ENCODE measurements around the gene NDUFA6.

The NDUFA6 gene

GRCh38 chr22:42070517-42071422 is 19.8 kb downstream of the NDUFA6 start, which contains the start of gene NAGA:
NAGA (minus strand) TSS chr22:42070812; CDS start chr22:42070297, 515 bp downstream.
- peak; percentile 84 to 95 (median 85) for DNase-seq (ENCODE audit: low read depth in 3 of 3)

GRCh38 chr22:42069801-42070516 is 20.6 kb downstream of the NDUFA6 start:
- no peak for DNase-seq (ENCODE audit: low read depth in 3 of 3)

DNA sequence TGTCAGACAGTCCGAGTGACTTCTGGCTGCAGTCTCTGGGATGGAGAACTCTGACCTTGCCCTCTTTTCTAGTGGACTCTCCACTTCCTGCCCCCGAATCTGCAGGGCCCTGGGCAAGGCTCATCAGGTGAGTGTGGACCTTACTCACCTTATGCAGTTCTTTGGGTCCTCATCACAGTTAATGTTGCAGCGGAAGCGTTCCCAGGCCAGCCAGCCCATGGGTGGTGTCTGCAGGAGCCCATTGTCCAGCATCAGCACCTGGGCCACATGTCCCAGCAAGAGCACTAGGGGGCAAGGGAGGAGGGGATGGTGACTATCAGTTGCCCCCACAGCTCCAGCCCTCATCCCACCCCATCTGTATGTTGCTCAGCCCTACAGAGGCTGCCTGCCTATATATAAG is 22.3 kb downstream of the NDUFA6 start:
- no peak for DNase-seq (ENCODE audit: low read depth in 3 of 3)

DNA sequence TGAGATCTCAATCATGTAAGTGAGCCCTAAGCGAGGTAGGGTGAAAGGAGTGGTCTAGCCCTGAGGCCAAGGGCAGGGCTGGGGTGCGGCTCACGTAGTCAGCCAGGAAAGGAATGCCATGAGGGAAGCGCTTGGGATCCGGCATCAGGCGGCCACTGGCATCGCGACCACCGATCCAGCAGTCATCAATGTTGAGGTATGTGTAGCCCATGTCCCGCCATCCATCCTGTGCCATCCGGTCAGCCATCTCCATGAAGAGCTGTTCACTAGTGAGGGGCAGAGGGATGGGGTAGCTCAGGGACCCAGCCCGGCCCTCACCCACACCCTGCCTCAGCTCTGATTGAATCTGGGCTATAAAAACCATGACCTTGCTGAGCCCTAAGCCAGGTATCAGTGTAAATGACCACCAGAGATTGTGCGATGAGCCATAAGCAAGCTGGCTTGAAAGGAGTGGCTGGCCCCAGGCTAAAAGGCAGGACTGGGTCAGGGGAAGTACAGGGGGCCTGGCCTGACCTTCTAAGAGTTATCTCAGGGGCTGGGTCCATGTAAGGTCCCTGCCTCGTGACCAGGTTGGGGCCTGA is 22.8 kb downstream of the NDUFA6 start:
- DNase-seq (ENCODE audit: low read depth in 3 of 3): no peak

GRCh38 chr22:42066937-42067336 is 23.6 kb downstream of the NDUFA6 start:
- DNase-seq (ENCODE audit: low read depth in 3 of 3): no peak

DNA sequence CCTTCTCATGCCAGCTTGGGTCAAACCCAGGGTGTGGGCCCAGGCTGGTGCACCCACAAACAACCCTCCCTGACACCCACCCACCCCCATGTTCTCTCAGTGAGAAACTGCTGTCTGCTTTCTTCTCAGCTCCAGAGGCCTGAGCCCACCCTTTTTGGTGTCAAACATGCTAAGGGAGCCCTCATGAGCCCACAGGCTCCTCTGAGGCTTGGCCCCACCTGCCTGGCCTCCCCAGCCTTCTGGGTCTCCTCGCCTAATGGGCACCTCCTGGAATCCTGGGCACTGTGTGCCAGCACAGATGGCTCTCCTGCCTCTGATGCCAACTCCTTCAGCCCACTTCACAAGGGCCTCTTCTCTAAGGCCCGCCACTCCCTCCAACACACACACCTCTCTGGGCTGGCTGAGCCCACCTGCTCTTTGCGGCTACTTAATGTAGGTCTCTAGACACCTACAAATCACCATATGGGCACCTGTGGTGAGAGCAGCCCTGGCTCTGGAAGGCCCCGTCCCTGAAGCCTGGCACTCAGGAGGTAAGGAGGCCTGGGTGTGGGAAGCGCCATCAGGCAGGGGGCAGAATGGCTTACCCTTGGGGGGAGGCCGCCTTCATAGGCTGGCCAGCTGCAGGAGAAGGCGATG is 24.3 kb downstream of the NDUFA6 start:
- no peak for DNase-seq (ENCODE audit: low read depth in 3 of 3)

- no peak for DNase-seq (ENCODE audit: low read depth in 3 of 3)
These were observed 25.0 kb downstream of the NDUFA6 start for GRCh38 chr22:42065438-42066125.

DNA sequence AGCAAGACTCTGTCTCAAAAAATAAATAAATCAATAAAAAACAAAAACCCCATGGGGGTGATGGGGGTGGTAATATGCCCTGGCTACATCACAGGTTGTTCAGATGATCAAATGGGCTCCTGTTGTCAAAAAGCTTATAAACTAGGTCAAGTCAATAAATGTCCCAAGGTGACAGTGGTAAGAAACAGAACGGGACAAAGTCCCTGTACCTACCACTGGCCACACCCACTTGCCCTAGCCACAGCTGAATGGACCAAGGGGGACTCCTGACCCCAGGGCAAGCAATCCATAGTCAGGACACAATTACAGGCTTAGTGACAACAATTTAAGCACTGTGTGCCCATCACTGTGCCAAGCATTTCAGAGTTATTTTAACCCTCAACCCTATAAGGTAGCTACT is 25.9 kb downstream of the NDUFA6 start:
- no peak for DNase-seq (ENCODE audit: low read depth in 3 of 3)

DNA sequence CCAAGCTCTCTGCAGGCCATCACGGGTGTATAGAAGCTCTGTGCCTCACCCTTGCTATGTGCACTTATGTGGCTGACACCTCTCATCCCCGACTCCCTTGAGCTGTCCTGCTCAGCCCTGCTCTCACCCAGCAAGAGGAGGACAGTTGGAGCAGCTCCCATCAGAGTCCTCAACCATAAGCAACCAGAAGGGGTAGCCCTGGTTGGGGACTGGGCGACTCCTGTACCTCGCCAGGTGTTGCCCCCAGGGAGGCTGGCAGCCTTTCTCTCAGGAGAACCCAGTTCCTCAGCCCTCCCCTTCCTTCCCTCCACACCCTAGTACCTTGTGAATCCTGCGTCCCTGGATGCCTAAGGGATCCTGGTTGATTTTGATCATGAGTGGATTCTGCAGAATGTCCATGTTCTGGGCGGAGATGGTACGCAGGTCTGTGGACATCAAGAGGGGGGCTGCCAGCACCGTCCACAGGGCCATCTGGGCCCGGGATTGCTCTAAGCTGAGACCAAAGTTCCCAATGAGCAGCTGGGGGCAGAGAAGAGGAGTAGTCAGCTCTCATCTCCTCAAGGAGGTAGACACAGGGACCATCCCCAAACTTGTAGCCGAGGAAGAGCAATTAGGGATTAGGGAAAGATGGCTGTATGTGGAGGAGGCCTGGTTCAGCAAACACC is 27.9 kb downstream of the NDUFA6 start:
- no peak for DNase-seq (ENCODE audit: low read depth in 3 of 3)

DNA sequence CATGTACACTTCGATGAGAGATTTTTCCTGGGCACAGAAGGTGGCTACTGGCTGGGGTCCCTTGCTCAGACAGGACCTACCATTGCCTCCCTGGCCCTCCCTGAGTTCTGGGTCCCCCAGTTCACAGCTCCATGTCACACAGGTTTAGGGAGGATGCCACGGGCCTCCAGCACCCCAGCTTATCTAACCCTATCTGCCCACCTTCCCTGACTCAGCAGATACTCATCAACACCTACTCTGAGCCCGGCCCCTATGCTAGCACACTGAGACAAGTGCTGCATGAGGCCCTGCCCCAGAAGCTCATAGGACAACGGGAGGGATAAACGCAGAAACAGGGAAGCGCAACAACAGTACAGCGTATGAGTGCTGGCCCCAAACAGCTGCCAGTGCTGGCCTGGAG is 29.5 kb downstream of the NDUFA6 start:
- DNase-seq (ENCODE audit: low read depth in 3 of 3): no peak

GRCh38 chr22:42060489-42060888 is 30.1 kb downstream of the NDUFA6 start:
- no peak for DNase-seq (ENCODE audit: low read depth in 3 of 3)

- DNase-seq (ENCODE audit: low read depth in 3 of 3): no peak
These were observed 33.6 kb downstream of the NDUFA6 start for GRCh38 chr22:42056757-42057511.

DNA sequence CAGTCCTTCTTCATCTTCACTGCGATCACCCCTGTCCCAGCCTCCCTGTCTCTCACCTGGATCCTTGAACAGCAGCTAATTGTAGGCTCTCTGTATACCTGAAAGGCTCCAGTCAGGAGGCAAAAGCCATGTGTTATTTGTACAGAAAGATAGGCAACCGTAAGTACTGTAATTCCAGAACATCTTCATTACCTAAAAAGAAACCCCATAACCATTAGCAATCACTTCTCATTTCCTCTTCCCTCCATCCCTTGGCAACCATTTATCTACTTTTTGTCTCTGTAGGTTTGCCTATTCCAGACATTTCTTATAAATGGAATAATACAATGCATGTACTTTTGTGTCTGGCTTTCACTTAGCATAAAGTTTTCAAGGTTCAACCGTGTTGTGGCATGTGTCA is 37.8 kb downstream of the NDUFA6 start:
- no peak for DNase-seq (ENCODE audit: low read depth in 3 of 3)

DNA sequence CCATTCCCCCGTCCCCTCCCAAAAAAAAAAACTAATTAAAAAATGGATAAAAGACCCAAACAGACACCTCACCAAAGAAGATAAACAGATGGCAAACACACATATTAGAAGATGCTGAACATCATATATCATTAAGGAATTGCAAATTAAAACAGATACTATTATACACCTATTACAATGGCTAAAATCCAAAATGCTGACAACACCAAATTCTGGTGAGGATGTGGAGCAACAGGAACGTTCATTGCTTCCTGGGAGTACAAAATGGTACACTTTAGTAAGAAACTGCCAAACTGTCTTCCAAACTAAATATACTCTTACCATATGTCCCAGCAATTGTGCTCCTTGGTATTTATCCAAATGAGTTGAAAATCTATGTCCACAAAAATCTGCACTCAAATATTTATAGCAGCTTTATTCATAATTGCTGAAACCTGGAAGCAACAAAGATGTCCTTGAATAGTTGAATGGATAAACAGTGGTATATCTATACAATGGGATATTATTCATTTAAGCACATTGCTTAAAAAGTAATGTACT is 39.9 kb downstream of the NDUFA6 start:
- no peak for DNase-seq (ENCODE audit: low read depth in 3 of 3)

DNA sequence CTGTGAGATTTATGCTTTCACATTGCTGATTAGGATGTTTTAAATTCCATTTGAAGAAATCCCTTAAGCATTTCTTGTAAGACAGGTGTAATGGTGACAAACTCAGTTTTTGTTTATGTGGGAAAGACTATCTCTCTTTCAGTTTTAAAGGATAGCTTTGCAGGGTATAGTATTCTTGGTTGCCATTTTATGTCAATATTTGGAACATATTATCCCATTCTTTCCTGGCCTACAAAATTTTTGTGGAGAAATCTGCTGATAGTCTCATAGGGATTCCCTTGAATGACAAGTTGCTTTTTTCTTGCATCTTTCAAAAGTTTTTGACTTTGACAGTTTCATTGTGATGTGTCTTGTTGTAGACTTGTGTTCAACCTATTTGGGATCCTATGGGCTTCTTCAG is 48.8 kb downstream of the NDUFA6 start:
- no peak for DNase-seq (ENCODE audit: low read depth in 3 of 3)

DNA sequence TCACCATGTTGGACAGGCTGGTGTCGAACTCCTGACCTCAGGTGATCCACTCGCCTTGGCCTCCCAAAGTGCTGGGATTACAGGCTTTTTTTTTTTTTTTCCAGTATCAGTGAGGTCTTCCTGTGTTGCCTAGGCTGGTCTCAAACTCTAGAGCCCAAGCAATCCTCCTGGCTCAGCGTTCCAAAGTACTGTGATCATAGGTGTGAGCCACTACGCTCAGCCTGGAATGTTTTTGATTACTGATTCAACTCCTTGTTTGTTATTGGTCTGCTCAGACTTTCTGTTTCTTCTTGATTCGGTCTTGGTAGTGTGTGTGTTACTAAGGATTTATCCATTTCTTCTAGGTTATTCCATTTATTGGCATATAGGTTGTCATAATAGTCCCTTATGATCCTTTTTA is 51.3 kb downstream of the NDUFA6 start:
- no peak for DNase-seq (ENCODE audit: low read depth in 3 of 3)
